OCI-LY7 (cell line): ENCODE measurements around the gene TRPV6. TPM values are rescaled to one million over a fixed set of nuclear protein-coding genes. Genes with fewer than 3 reads are reported as not detected.

ENCODE experiments used
- BruUV-seq: library from RNA; stranded (reverse); fragments of 400-500 nt; replicated peaks from 2 replicates; lab custom pipeline; 2021; lab: Mats Ljungman, UMichigan
- CTCF ChIA-PET: fragments of 300-600 bp; sonication (Branson Sonifier 250); formaldehyde crosslinking; loops from one replicate; lab custom pipeline; 2022; ENCODE audit warnings: antibody characterized with exemption; ENCODE audit not compliant: unreplicated experiment; lab: Charles Lee
- POLR2A ChIA-PET: fragments of 300-600 bp; sonication (Branson Sonifier 250); formaldehyde crosslinking; loops from one replicate; lab custom pipeline; 2022; ENCODE audit warnings: antibody characterized with exemption; lab: Charles Lee
- DNase-seq: peaks from one replicate; pipeline ENCODE4 v3.0.0-alpha.2; 2015; ENCODE audit warnings: low spot score
- H2AFZ ChIP-seq: fragments of 200-600 bp; sonication (generic), shearing (Covaris generic); 2 replicates; pipeline ENCODE4 v1.6.1; 2014; ENCODE audit warnings: mild to moderate bottlenecking, antibody characterized with exemption, low read length, moderate library complexity
- H3K27ac ChIP-seq: fragments of 200-600 bp; sonication (generic); 2 replicates; pipeline ENCODE4 v1.5.1; 2014; ENCODE audit warnings: mixed run types, low read depth, mild to moderate bottlenecking, moderate library complexity, low read length, inconsistent platforms; ENCODE audit not compliant: poor library complexity, severe bottlenecking
- H3K36me3 ChIP-seq: fragments of 200-600 bp; sonication (generic); 2 replicates; pipeline ENCODE4 v1.6.1; 2014; ENCODE audit warnings: mild to moderate bottlenecking, antibody characterized with exemption, low read length, moderate library complexity, mixed read lengths; ENCODE audit not compliant: insufficient read depth
- H3K4me1 ChIP-seq: fragments of 200-600 bp; sonication (generic); 2 replicates; pipeline ENCODE4 v1.5.1; 2014; ENCODE audit warnings: mild to moderate bottlenecking, low read length; ENCODE audit not compliant: insufficient read depth, poor library complexity, severe bottlenecking
- H3K4me2 ChIP-seq: fragments of 200-600 bp; sonication (generic); 2 replicates; pipeline ENCODE4 v1.6.1; 2014; ENCODE audit warnings: mild to moderate bottlenecking, low read length
- H3K4me3 ChIP-seq: fragments of 200-600 bp; sonication (generic); 2 replicates; pipeline ENCODE4 v1.5.1; 2014; ENCODE audit warnings: mild to moderate bottlenecking, low read depth, low read length; ENCODE audit not compliant: poor library complexity, severe bottlenecking
- H3K79me2 ChIP-seq: fragments of 200-600 bp; sonication (generic); 2 replicates; pipeline ENCODE4 v1.6.1; 2016; ENCODE audit warnings: low read depth, mild to moderate bottlenecking, low read length, moderate library complexity, mixed read lengths; ENCODE audit not compliant: insufficient read depth
- H3K9me2 ChIP-seq: fragments of 200-600 bp; sonication (generic); 2 replicates; pipeline ENCODE4 v1.6.1; 2016; ENCODE audit warnings: mild to moderate bottlenecking, low read length, mixed read lengths; ENCODE audit not compliant: insufficient read depth
- H3K9me3 ChIP-seq: fragments of 200-600 bp; sonication (generic); 2 replicates; pipeline ENCODE4 v1.6.1; 2014; ENCODE audit warnings: mild to moderate bottlenecking, mixed run types, low read length, mixed read lengths
- H4K20me1 ChIP-seq: fragments of 200-600 bp; sonication (generic); 2 replicates; pipeline ENCODE4 v1.6.1; 2014; ENCODE audit warnings: mild to moderate bottlenecking, antibody characterized with exemption, low read length, moderate library complexity, mixed read lengths; ENCODE audit not compliant: insufficient read depth
- CTCF ChIP-seq: fragments of 200-600 bp; sonication (generic); conservative IDR thresholded peaks from 2 replicates; pipeline ENCODE4 v1.5.1; 2014; ENCODE audit warnings: mild to moderate bottlenecking, antibody characterized with exemption, low read length, moderate library complexity, mixed read lengths
- EZH2phosphoT487 ChIP-seq: fragments of 200-600 bp; sonication (generic); IDR thresholded peaks from 2 replicates; pipeline ENCODE4 v1.6.1; 2018; ENCODE audit warnings: low read depth, borderline replicate concordance, mild to moderate bottlenecking, mixed run types, antibody characterized with exemption, low read length, moderate library complexity, mixed read lengths
- intact Hi-C: fragments of 100-400 bp; cut with micrococcal nuclease; formaldehyde crosslinking; loops from one replicate; pipeline ENCODE4 v1.10.0; 2022; ENCODE audit not compliant: unreplicated experiment
- total RNA-seq, 2 experiments: library from RNA; depleted of rRNA in 1 of 2; stranded (reverse); fragments of >200 nt in 1 of 2; shearing (Covaris generic) in 1 of 2; gene quantifications; 2 replicates each; pipeline ENCODE4 v1.2.3, GENCODE V29; 2014 to 2022

The TRPV6 gene
- total RNA-seq, 2 experiments from 2014 or later = not detected

- no peaks in the 10 kb centered on the region for H3K36me3 ChIP-seq
- H3K9me2 ChIP-seq = no peaks in the 10 kb centered on the region
- H2AFZ ChIP-seq = no peak overlapping the region
- POLR2A ChIA-PET = interaction anchor here (0.7 kb wide), 1 partner anchor 193 kb away, joined by 3 read pairs; no protein-coding TSS in a partner anchor
- no peak overlapping the region for H3K4me3 ChIP-seq
- no peaks in the 10 kb centered on the region for H4K20me1 ChIP-seq
- H3K9me3 ChIP-seq = peaks cover 12% of the 10 kb centered on the region; the same call in 1 of the 2 replicates
- TF ChIP-seq EZH2phosphoT487 (no peak), CTCF (no peak)
- CTCF ChIA-PET = no interaction called here
- BruUV-seq = no TSS peak
- H3K27ac ChIP-seq = no peak overlapping the region
- H3K79me2 ChIP-seq = no peaks in the 10 kb centered on the region
- intact Hi-C loops = no loop called here
- H3K4me2 ChIP-seq = no peak overlapping the region
- no peaks in the 10 kb centered on the region for H3K4me1 ChIP-seq
- no peak for DNase-seq
Observed at GRCh38 chr7:142904128-142904527, 18.6 kb upstream of the TRPV6 start.

DNA sequence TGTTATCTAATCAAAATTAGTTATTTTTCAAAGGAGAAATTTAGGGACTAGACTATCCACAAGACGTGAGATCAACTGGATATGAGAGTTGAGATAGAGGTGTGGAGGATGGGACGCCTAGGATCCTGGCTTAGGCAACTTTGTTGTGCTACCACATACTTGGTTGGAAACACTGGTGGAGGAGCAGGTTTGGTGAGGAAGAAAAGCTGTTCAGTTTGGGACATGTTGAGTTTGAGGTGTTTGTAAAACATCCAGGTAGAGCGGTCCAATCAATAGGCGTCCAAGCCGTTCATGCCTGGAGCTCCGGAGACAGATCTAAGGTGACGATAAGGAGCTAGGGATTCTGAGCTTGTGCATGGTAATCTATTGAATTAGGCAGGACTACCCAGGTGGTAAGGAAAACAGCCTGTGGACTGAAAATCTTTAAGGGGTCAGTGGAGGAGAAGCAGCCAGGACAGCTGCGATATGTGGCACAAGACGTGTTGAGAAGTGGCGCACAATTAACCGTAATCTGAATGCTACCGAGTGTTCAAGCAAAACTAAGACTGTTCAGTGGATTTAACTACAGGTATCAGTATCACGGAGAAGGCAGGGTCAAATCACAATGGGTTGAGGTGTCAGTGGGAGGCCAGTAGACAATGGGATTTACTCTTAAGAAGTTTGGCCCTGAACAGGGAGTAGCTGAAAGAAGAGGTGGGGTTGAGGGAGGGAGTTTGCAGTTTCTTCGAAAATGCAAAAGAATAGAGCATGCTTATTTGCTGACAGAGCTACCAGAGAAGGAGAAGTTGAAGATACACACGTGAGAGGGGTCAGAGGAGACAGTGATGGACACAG is 16.1 kb upstream of the TRPV6 start:
- intact Hi-C loops = no loop called here
- no peak overlapping the region for H2AFZ ChIP-seq
- no peak overlapping the region for H3K4me3 ChIP-seq
- TF ChIP-seq EZH2phosphoT487 (no peak), CTCF (no peak)
- no peaks in the 10 kb centered on the region for H4K20me1 ChIP-seq
- POLR2A ChIA-PET = no interaction called here
- BruUV-seq = no TSS peak
- no peaks in the 10 kb centered on the region for H3K9me2 ChIP-seq
- H3K4me2 ChIP-seq = no peak overlapping the region
- no peak overlapping the region for H3K27ac ChIP-seq
- no peaks in the 10 kb centered on the region for H3K79me2 ChIP-seq
- no peaks in the 10 kb centered on the region for H3K4me1 ChIP-seq
- peaks cover 12% of the 10 kb centered on the region; the same call in 1 of the 2 replicates for H3K9me3 ChIP-seq
- H3K36me3 ChIP-seq = no peaks in the 10 kb centered on the region
- CTCF ChIA-PET = interaction anchor here (1.1 kb wide), 1 partner anchor 21 kb away, joined by 3 read pairs; no protein-coding TSS in a partner anchor
- no peak for DNase-seq

DNA sequence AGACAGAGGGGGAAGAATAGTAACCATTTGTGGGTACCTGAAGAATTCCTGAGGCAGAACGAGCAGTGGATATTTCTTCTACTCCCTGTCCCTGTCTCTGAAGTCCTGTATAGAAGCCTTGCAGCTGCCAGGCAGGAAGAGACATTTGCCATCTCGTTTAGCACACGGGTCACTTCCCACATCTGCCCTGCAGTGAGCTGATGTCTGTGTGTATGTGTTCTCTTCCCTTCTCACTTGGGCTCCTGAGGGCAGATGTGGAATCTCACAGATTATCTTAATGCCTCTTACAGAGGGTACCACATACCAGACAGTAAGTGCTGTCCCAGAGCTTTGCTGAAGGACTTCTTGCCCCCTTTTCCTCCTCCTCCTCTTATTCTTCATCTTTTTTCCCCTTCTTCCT is 14.1 kb upstream of the TRPV6 start:
- no peaks in the 10 kb centered on the region for H4K20me1 ChIP-seq
- H3K4me2 ChIP-seq = no peak overlapping the region
- BruUV-seq = no TSS peak
- H3K9me2 ChIP-seq = no peaks in the 10 kb centered on the region
- POLR2A ChIA-PET = interaction anchor here (0.6 to 0.7 kb wide), 2 partner anchors 20 to 73 kb away, joined by 3 to 4 read pairs; no protein-coding TSS in a partner anchor
- no peak overlapping the region for H3K27ac ChIP-seq
- H3K79me2 ChIP-seq = no peaks in the 10 kb centered on the region
- no peak overlapping the region for H2AFZ ChIP-seq
- no peak for DNase-seq
- H3K9me3 ChIP-seq = peaks cover 11% of the 10 kb centered on the region; the same call in 1 of the 2 replicates
- no peaks in the 10 kb centered on the region for H3K36me3 ChIP-seq
- no peak overlapping the region for H3K4me3 ChIP-seq
- TF ChIP-seq CTCF (no peak), EZH2phosphoT487 (no peak)
- intact Hi-C loops = no loop called here
- CTCF ChIA-PET = no interaction called here
- no peaks in the 10 kb centered on the region for H3K4me1 ChIP-seq
